Activated T-cell treated with anti-CD3 and anti-CD28 coated beads, Interleukin-2, amount 50 U/mL, for 4 hours (primary cell): ENCODE measurements around the gene UBE2N. TPM values are rescaled to one million over a fixed set of nuclear protein-coding genes. Genes with fewer than 3 reads are reported as not detected.

Source experiments
- ATAC-seq, 2 donors: fragments of 200-7000 bp; cut with Tn5 transposase; one replicate each; pipeline ENCODE4 v1.10.0; 2021
- DNase-seq: peaks from one replicate; pipeline ENCODE4 v3.0.0-alpha.2; 2020
- H3K27me3 Mint-ChIP-seq: one replicate; pipeline ENCODE4 v1.8.0; 2021; ENCODE audit warnings: low read depth, mixed read lengths
- H3K36me3 Mint-ChIP-seq: one replicate; pipeline ENCODE4 v1.8.0; 2022; ENCODE audit warnings: mixed read lengths; ENCODE audit not compliant: insufficient read depth
- H3K4me1 Mint-ChIP-seq: one replicate; pipeline ENCODE4 v1.8.0; 2021; ENCODE audit warnings: low read depth, mixed read lengths
- H3K4me3 Mint-ChIP-seq: one replicate; pipeline ENCODE4 v1.8.0; 2021; ENCODE audit warnings: mild to moderate bottlenecking, moderate library complexity, mixed read lengths
- H3K9me3 Mint-ChIP-seq: one replicate; pipeline ENCODE4 v1.8.0; 2021; ENCODE audit warnings: mixed read lengths
- total RNA-seq, 3 donors: library from RNA; stranded (reverse); gene quantifications; one replicate each; pipeline ENCODE4 v1.2.1, GENCODE V29; 2021

The UBE2N gene, protein sequence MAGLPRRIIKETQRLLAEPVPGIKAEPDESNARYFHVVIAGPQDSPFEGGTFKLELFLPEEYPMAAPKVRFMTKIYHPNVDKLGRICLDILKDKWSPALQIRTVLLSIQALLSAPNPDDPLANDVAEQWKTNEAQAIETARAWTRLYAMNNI
- 100 to 1,000 TPM; 237 to 241 (median 237) TPM for total RNA-seq

DNA sequence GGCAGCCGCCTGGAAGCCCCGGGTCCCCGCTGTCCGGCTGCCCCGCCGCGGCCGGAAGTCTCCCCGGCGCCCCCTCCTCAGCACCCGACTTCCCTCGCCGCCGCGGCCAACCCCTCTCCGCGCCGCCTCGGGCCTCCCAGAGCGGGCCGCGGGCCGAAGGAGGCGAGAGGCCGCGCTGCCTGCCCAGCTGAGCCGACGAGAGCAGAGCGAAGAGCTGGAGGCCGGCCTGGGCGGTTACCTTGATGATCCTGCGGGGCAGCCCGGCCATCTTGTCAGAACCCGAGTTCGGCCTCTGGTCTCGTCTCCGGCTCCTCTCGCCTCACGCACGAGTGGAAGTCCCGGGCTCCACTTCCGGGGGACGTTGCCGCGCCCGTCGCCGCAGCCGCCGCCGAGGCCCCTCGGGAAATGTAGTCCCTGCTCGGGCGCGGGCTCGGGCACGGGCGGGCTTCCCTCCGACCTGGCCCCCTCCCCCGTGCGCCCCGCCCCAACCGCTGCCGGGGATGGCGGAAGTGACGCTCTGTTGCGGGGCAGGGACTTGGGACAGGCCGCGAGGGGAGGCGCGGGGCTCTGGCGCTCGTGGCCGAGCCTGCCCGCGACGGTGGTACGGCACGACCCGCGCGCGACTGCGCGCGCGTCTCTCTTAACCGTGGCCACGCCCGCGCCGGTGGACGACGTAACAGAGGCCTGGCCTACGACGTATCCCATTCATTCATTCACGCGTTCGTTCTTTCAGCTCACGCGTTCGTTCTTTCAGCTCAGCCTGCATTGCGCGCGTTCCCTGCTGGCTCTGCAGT is at the start of gene UBE2N:
TSS of gene UBE2N (minus strand) at position 331 of the 794 bp plus-strand sequence. CDS start at position 268, 63 bp downstream.
- ATAC-seq (peak; percentile 86 to 87), DNase-seq (peak; percentile 93)
- Mint-ChIP-seq H3K4me3 (peak within 1 kb of the TSS; percentile 98), H3K9me3 (no peaks in the 10 kb centered on the region), H3K27me3 (no peaks in the 10 kb centered on the region), H3K36me3 (peaks cover 5% of the 10 kb centered on the region), H3K4me1 (peaks cover 49% of the 10 kb centered on the region)

DNA sequence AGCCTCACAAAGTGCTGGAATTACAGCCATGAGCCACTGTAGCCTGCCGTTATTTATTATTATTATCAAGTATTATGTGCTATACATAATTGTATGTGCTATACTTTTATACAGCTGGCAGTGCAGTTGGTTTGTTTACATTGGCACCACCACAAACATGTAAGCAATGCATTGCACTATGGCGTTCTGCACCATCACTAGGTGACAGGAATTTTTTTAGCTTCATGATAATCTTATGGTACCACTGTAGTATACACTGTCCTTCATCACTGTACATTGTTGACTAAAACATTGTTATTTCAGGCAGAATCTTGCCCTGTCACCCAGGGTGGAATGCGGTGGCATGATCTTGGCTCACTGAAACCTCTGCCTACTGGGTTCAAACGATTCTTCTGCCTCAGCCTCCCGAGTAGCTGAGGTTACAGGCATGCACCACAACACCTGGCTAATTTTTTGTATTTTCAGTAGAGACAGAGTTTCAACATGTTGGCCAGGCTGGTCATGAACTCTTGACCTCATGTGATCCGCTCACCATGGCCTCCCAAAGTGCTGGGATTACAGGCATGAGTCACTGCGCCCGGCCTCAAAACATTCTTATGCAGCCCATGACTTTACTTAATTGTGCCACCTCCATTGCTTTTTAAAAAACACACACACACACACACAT is 42.7 kb upstream of the UBE2N start:
- Mint-ChIP-seq H3K4me3 (no peak overlapping the region), H3K4me1 (no peaks in the 10 kb centered on the region), H3K36me3 (peaks cover 10% of the 10 kb centered on the region), H3K9me3 (no peaks in the 10 kb centered on the region), H3K27me3 (no peaks in the 10 kb centered on the region)
- ATAC-seq (no peak), DNase-seq (no peak)

DNA sequence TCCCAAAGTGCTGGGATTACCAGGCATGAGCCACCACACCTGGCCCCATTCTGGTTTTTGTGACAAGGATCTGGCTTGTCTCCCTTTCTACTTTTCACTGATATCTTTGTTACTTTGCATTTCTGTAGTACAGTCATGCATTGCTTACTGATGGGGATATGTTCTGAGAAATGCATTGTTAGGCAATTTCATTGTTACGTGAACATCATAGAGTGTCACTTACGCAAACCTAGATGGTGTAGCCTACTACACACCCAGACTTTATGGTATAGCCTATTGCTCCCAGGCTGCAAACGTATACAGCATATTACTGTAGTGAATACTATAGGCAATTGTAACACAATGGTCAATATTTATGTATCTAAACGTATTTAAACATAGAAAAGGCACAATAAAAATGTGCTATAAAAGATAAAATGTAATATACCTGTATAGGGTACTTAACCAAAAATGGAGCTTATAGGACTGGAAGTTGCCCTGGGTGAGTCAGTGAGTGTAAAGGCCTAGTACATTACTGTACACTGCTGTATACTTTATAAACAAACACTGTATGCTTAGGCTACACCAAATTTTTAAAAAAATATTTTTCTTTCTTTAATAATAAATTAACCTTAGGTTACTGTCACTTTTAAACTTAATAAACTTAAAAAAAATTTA is 41.5 kb upstream of the UBE2N start:
- no peak for DNase-seq
- Mint-ChIP-seq H3K27me3 (no peaks in the 10 kb centered on the region), H3K9me3 (no peaks in the 10 kb centered on the region), H3K4me3 (no peak overlapping the region), H3K36me3 (peaks cover 4% of the 10 kb centered on the region), H3K4me1 (no peaks in the 10 kb centered on the region)
- ATAC-seq, result no peak

DNA sequence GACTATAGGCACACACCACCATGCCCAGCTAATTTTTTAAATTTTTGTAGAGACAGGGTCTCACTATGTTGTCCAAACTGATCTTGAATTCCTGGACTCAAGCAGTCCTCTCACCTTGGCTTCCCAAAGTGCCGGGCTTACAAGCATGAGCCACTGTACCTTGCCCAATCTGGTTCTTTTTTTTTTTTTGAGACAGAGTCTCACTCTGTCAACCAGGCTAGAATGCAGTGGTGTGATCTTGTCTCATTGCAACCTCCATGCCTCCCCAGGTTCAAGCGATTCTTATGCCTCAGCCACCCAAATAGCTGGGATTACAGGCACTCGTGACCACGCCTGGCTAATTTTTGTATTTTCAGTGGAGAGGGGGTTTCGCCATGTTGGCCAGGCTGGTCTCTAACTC is 41.0 kb upstream of the UBE2N start:
- H3K4me3 Mint-ChIP-seq, result no peak overlapping the region
- H3K36me3 Mint-ChIP-seq, result peaks cover 4% of the 10 kb centered on the region
- H3K4me1 Mint-ChIP-seq, result no peaks in the 10 kb centered on the region
- no peak for ATAC-seq
- no peaks in the 10 kb centered on the region for H3K9me3 Mint-ChIP-seq
- no peak for DNase-seq
- H3K27me3 Mint-ChIP-seq, result no peaks in the 10 kb centered on the region

DNA sequence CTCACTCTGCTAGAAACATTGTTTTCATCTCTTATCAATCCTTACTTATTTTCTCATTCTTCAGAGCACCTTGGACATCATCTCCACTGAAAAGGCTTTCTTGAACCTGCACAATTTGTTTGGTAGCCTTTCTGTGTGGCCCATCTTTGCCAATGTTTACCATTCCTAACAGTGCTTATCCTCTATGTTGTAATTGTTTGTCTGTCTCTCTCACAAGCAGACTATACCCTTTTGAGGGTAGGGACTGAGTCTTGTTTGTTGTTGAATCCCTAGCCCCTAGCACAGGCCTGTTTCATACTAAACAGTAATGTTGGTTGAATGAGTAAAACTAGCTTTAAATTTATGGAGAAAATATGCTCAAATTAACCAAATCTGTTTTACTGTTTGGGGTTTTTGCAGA is 34.8 kb upstream of the UBE2N start:
- Mint-ChIP-seq H3K4me3 (no peak overlapping the region), H3K27me3 (no peaks in the 10 kb centered on the region), H3K9me3 (no peaks in the 10 kb centered on the region), H3K36me3 (peaks cover 6% of the 10 kb centered on the region), H3K4me1 (peaks cover 3% of the 10 kb centered on the region)
- DNase-seq, result no peak
- no peak for ATAC-seq

DNA sequence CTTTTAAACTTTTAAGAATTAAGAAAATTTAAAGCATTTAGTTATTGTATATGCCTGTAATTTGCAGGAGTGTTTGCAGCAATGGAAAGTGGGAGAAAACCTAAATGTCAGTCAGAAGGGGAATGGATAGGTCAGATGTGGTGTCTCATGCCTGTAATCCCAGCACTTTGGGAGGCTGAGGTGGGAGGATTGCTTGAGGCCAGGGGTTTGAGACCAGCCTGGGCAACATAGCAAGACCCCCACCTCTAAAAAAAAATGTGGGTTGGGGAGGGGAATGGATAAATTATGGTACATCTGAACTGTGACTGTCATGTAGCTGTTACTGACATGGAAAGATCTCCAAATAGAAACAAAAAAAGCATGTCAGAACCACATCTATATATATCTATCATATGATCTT is 27.6 kb upstream of the UBE2N start:
- ATAC-seq, result no peak
- Mint-ChIP-seq H3K9me3 (no peaks in the 10 kb centered on the region), H3K4me1 (peaks cover 32% of the 10 kb centered on the region), H3K36me3 (peaks cover 6% of the 10 kb centered on the region), H3K27me3 (no peaks in the 10 kb centered on the region), H3K4me3 (no peak overlapping the region)
- DNase-seq, result no peak

DNA sequence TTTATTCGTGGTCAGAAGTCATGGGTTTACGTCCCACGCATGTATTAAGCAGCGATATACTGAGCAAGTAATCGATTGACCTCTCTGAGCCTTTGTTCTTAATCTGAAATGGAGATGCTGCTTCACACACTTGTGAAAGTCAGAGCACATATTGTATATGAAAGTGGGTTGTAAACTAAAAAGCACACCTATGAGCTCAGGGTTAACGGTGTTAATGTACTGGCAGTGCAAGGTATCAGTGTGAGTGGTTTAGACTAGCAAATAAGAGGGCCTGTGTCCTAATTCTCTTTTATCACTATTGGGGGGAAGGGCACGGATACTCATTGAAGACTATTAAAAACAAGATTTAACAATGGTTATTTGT is 26.2 kb upstream of the UBE2N start:
- DNase-seq (no peak), ATAC-seq (peak; percentile 12 to 33)
- Mint-ChIP-seq H3K36me3 (peaks cover 6% of the 10 kb centered on the region), H3K4me3 (peak overlapping the region; percentile 97), H3K27me3 (no peaks in the 10 kb centered on the region), H3K4me1 (peaks cover 32% of the 10 kb centered on the region), H3K9me3 (no peaks in the 10 kb centered on the region)

DNA sequence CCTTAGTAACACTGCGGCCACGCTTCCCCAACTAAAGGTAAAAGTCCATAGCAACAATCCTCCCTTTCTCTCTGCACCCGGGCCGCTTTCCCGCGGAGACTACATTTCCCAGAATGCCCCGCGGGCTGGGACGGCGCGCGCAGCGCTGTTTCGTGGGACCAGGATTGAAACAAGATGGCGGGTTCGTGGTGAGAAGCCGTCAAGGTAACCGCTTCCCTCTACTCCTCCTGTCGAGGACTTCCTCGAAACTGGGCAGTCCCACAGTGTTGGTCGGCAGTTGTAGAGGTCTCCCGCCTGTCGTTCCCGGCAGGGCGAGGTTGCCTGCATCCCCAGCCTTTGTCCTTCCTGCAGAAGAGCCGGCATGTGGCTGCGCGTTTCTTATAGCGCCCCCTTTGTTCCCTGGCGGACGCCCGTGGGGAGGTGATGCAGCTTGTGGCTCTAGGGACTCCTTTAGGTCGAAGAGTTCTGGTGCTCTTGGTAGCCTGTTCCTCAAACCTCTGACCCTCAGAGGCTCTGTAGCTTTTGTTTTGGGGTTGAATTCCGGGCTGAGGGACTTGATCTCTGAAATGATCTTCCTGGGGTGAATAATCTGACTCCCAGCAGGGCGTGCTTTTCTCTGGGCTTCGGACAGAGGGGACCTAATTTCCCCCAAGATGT is 25.7 kb upstream of the UBE2N start, which contains the start of gene MRPL42:
TSS of gene MRPL42 (plus strand) at position 164 of the 657 bp plus-strand sequence. CDS start 1,772 bp downstream, outside the sequence.
- Mint-ChIP-seq H3K4me3 (peak within 1 kb of the TSS; percentile 97), H3K27me3 (no peaks in the 10 kb centered on the region), H3K36me3 (peaks cover 6% of the 10 kb centered on the region), H3K4me1 (peaks cover 32% of the 10 kb centered on the region), H3K9me3 (no peaks in the 10 kb centered on the region)
- ATAC-seq (peak; percentile 95 to 97), DNase-seq (peak; percentile 90)

DNA sequence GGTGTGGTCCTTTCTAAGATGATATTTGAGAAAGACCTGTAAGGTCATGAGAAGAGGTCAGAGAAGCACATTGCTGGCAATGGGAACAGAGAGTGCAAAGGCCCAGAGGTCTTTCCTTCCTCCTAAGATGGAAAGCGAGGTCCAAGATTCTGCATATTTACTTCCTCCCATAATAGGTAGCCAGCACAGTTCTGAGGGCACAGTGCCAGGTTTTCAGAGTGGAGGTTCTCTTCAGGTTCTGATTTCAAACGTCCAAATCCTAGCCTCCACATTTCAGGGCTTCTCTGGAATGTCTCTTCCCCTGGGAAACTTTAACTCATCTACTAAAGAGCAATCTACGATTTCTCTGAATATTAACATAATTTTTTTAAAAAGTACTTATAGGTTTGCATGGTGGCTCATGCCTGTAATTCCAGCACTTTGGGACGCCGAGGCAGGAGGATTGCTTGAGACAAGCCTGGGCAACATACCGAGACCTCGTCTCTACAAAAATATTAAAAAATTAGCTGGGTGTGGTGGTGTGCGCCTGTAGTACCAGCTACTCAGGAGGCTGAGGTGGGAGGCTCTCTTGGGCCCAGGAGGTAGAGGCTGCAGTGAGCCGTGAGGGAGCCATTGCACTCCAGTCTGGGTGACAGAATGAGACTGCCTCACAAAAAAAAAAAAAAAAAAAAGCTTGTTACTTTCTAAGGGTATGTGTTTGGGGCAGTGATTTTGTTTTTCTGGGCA is 25.0 kb upstream of the UBE2N start:
- Mint-ChIP-seq H3K4me3 (peak overlapping the region; percentile 97), H3K27me3 (no peaks in the 10 kb centered on the region), H3K9me3 (no peaks in the 10 kb centered on the region), H3K4me1 (peaks cover 32% of the 10 kb centered on the region), H3K36me3 (peaks cover 6% of the 10 kb centered on the region)
- DNase-seq (no peak), ATAC-seq (peak in 1 of 2 donors; percentile 19)

DNA sequence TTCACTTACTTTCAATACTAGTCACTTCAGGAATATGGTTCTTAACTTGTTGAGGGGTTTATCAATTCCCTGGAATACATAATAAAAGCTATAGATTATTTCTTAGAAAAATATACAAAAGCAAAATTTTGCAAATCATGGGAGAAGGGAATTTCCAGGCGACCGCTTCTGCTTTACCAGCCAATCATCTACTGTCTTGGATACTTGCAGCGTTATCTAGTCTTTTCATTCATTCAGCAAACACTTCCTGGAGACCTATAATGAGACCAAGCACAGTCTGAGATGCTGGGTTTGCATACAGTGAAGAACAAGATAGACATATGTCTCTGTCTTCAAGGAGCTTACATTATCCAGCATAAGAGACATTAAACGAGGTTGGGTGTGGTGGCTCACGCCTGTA is 24.1 kb upstream of the UBE2N start:
- Mint-ChIP-seq H3K4me1 (peaks cover 32% of the 10 kb centered on the region), H3K9me3 (no peaks in the 10 kb centered on the region), H3K27me3 (no peaks in the 10 kb centered on the region), H3K36me3 (peaks cover 5% of the 10 kb centered on the region), H3K4me3 (peak overlapping the region; percentile 5)
- DNase-seq (no peak), ATAC-seq (no peak)

DNA sequence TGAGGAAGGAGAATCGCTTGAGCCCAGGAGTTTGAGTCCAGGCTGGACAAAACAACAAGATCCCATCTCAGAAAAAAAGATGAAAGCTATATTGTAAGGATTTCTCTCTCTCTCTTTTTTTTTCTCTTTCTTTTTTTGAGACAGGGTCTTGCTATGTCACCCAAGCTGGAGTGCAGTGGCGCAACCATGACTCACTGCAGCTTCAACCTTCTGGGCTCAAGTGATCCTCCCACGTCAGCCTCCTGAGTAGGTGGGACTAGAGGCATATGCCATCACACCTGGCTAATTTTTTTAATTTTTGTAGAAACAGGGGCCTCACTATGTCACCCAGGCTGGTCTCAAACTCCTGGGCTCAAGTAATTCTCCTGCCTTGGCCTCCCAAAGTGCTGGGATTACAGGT is 19.8 kb upstream of the UBE2N start:
- Mint-ChIP-seq H3K9me3 (no peaks in the 10 kb centered on the region), H3K36me3 (no peaks in the 10 kb centered on the region), H3K4me1 (no peaks in the 10 kb centered on the region), H3K4me3 (no peak overlapping the region), H3K27me3 (no peaks in the 10 kb centered on the region)
- DNase-seq (no peak), ATAC-seq (no peak)

DNA sequence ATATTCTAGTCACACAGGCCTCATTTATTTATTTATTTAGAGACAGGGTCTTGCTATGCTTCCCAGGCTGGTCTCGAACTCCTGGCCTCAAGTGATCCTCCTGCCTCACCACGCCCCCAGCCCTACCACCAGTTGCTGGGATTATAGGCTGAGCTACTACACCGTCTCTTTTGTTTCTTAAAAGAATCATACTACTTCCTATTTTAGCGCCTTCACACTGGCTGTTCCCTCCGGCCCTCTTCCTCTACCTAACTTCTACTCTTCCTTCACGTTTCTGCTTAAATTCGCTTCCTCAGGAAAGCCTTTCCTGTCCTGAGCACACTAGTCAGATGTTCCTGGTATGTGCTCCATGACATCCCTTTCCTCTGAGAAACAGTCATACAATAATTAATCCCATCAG is 19.2 kb upstream of the UBE2N start:
- Mint-ChIP-seq H3K4me3 (no peak overlapping the region), H3K9me3 (no peaks in the 10 kb centered on the region), H3K4me1 (no peaks in the 10 kb centered on the region), H3K27me3 (no peaks in the 10 kb centered on the region), H3K36me3 (no peaks in the 10 kb centered on the region)
- no peak for ATAC-seq
- no peak for DNase-seq

DNA sequence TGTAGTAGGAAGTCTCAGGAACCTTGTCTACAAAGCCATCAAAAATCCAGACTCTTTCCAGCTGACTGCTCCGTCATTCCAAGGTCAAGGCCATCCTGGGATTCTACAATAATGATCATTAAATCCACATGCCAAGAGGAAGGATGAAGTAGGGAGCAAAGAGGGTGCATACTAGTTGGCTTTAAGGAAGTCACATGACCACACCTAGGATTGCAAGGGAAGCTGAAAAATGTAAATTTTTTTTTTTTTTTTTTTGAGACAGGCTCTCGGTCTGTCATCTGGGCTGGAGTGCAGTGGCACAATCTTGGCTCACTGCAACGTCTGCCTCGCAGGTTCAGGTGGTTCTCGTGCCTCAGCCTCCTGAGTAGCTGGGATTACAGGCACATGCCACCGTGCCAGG is 18.3 kb upstream of the UBE2N start:
- H3K36me3 Mint-ChIP-seq, result no peaks in the 10 kb centered on the region
- H3K9me3 Mint-ChIP-seq, result no peaks in the 10 kb centered on the region
- ATAC-seq (no peak), DNase-seq (no peak)
- no peaks in the 10 kb centered on the region for H3K4me1 Mint-ChIP-seq
- no peak overlapping the region for H3K4me3 Mint-ChIP-seq
- H3K27me3 Mint-ChIP-seq, result peaks cover 1% of the 10 kb centered on the region
